Measurements from ENCODE around the gene MICAL2.

Gene MICAL2

DNA sequence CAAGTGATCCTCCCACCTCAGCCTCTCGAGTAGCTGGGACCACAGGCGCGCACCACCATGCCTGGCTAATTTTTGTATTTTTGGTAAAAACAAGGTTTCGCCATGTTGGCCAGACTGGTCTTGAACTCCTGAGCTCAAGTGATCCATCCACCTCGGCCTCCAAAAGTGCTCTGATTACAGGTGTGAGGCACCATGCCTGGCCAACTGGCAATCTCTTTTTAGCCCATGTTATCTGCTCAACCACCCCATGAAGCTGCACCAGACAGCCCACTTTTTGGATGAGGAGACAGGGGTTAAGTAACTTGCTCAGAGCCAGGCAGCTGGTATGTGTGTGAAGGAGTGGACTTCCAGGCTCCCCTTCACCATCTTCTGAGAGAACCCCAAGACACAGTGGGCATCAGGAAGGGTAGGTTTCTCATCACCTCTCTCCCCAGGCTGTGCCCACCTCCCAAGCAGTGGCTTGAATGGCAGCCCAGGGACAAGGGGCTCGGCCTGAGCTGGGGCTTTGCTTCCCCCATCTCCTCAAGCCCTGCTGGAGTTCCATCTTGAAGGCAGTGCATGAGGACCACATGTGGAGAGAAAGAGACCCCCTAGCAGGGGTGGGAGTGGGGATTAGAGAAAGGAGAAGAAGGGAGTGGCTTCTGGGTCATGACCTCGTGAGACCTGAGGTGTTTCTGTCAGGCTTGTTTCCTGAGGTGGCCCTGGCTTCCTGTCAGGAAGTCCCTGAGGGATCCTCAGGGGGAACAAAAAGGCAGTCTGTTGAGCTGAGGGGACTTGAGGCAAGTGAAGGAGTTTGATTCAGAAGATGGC lies 179.5 kb downstream of the MICAL2 start:
- TF ChIP-seq, protein P1, sequence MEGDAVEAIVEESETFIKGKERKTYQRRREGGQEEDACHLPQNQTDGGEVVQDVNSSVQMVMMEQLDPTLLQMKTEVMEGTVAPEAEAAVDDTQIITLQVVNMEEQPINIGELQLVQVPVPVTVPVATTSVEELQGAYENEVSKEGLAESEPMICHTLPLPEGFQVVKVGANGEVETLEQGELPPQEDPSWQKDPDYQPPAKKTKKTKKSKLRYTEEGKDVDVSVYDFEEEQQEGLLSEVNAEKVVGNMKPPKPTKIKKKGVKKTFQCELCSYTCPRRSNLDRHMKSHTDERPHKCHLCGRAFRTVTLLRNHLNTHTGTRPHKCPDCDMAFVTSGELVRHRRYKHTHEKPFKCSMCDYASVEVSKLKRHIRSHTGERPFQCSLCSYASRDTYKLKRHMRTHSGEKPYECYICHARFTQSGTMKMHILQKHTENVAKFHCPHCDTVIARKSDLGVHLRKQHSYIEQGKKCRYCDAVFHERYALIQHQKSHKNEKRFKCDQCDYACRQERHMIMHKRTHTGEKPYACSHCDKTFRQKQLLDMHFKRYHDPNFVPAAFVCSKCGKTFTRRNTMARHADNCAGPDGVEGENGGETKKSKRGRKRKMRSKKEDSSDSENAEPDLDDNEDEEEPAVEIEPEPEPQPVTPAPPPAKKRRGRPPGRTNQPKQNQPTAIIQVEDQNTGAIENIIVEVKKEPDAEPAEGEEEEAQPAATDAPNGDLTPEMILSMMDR (IDR thresholded peaks at IDR 0.05; ENCODE audit: low read depth, low read length, missing control alignments) = no peak
- DNase-seq (ENCODE audit: low read depth) = no peak
- in situ Hi-C loops (cut with HindIII; ENCODE audit: low sequenced_read_pairs) = no loop called here
- no peak overlapping the region for H3K4me3 ChIP-seq (ENCODE audit: low read depth, low read length)

DNA sequence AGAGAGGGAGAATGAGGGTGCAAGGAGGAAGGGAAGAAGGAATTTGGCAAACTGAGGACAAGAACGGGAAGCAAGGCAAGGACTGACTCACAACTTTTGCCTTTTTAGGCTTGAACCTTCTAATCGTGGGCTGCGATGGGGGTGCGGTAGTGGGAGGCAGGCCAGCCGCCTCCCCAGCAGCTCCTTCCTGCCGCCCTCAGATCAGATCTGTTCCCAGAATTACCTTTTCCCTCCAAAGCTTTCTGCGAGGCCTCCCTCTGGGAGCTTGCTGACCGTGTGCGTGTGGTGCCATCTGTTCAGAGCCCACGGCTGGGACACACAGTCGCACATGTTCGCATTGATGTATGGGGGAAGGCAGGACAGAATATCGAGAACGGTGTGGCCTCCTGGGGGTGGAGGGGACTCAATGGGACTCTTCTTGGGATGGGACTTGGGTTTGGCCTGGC lies 180.1 kb downstream of the MICAL2 start:
- no peak overlapping the region for H3K4me3 ChIP-seq (ENCODE audit: low read depth, low read length)
- no peak for DNase-seq (ENCODE audit: low read depth)
- TF ChIP-seq, protein P1 (IDR thresholded peaks at IDR 0.05; ENCODE audit: low read depth, low read length, missing control alignments) = no peak
- in situ Hi-C loops (cut with HindIII; ENCODE audit: low sequenced_read_pairs) = no loop called here

DNA sequence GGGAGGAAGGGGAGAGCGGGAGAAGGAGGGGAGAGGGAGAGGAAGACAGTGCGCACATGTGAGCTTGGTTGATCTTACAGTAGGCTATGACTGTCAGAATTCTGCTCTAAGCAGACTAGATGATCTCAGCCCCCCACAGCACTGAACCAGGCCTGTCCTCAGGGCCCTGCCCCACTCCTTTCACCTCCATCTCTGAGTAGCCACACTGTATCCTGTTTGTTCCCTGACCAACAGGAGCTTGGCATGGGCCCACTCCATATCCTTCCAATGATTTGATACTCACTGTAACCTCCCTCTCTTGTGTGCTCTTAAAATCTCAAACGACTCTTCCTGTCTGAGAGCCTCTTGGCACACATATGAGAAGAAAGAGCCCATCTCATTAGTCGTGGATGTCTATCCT lies 180.9 kb downstream of the MICAL2 start:
- in situ Hi-C loops (cut with HindIII; ENCODE audit: low sequenced_read_pairs) = no loop called here
- no peak for DNase-seq (ENCODE audit: low read depth)
- TF ChIP-seq, protein P1 (IDR thresholded peaks at IDR 0.05; ENCODE audit: low read depth, low read length, missing control alignments) = no peak
- no peak overlapping the region for H3K4me3 ChIP-seq (ENCODE audit: low read depth, low read length)

DNA sequence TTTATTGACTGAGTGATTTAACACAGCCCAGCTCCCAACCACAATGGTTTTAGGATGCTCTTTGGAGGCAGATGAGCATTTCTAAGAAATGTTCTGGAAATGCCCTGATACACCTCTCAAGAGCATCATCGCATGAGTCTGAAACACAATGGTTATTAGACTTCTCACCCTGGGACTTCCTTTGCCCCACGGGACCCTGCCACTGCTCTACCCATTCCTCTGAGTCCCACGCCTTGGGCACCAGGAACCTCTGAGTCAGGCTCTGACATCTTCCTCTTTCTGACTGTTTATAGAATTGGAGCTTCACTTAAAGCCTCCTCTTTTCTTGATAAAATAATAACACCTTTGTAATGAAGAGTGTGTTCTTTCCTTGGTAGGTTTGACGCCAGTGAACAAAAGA lies 181.4 kb downstream of the MICAL2 start:
- no peak overlapping the region for H3K4me3 ChIP-seq (ENCODE audit: low read depth, low read length)
- in situ Hi-C loops (cut with HindIII; ENCODE audit: low sequenced_read_pairs) = no loop called here
- DNase-seq (ENCODE audit: low read depth) = no peak
- TF ChIP-seq, protein P1 (IDR thresholded peaks at IDR 0.05; ENCODE audit: low read depth, low read length, missing control alignments) = no peak

DNA sequence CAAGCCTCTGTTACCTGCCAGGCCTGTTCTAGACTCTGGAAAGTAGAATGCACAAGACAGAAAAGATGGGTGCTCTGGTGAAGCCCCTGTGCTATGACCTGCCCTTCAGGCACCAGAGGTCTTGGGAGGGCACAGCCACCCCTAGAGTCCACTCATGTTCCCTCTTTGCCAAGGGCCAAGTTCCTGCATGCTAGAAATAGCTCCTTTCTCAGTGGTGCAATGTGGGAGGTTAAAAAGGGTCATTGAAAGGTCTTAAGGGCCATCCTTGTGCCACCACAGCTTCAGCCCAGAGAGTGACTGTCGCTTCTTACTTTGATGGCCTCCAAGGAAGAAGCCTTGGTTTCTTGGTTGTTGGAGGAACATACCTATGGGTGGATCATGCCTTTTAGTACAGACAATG lies 182.4 kb downstream of the MICAL2 start:
- TF ChIP-seq, protein P1 (IDR thresholded peaks at IDR 0.05; ENCODE audit: low read depth, low read length, missing control alignments) = no peak
- no peak overlapping the region for H3K4me3 ChIP-seq (ENCODE audit: low read depth, low read length)
- no peak for DNase-seq (ENCODE audit: low read depth)
- in situ Hi-C loops (cut with HindIII; ENCODE audit: low sequenced_read_pairs) = no loop called here

DNA sequence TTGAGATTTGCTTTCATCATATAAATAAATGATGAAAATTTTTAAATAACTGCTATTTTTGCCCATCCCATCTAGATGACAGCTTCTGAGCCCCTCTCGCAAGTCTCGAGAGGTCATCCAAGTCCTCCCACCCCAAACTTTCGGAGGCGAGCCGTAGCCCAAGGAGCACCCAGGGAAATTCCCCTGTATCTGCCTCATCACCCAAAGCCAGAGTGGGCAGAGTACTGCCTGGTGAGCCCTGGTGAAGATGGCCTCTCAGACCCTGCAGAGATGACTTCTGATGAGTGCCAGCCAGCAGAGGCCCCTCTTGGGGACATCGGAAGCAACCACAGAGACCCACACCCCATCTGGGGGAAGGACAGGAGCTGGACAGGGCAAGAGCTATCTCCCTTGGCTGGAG lies 183.1 kb downstream of the MICAL2 start:
- no peak overlapping the region for H3K4me3 ChIP-seq (ENCODE audit: low read depth, low read length)
- DNase-seq (ENCODE audit: low read depth) = no peak
- TF ChIP-seq, protein P1 (IDR thresholded peaks at IDR 0.05; ENCODE audit: low read depth, low read length, missing control alignments) = no peak
- in situ Hi-C loops (cut with HindIII; ENCODE audit: low sequenced_read_pairs) = no loop called here
